HG03159 (cell line): ENCODE measurements around the gene UNC45A.

ENCODE experiments used
- ATAC-seq: cut with Tn5 transposase; IDR thresholded peaks from one replicate; pipeline ENCODE4 v1.9.1; 2021; ENCODE audit warnings: mild to moderate bottlenecking, moderate library complexity; ENCODE audit not compliant: unreplicated experiment

Gene UNC45A

DNA sequence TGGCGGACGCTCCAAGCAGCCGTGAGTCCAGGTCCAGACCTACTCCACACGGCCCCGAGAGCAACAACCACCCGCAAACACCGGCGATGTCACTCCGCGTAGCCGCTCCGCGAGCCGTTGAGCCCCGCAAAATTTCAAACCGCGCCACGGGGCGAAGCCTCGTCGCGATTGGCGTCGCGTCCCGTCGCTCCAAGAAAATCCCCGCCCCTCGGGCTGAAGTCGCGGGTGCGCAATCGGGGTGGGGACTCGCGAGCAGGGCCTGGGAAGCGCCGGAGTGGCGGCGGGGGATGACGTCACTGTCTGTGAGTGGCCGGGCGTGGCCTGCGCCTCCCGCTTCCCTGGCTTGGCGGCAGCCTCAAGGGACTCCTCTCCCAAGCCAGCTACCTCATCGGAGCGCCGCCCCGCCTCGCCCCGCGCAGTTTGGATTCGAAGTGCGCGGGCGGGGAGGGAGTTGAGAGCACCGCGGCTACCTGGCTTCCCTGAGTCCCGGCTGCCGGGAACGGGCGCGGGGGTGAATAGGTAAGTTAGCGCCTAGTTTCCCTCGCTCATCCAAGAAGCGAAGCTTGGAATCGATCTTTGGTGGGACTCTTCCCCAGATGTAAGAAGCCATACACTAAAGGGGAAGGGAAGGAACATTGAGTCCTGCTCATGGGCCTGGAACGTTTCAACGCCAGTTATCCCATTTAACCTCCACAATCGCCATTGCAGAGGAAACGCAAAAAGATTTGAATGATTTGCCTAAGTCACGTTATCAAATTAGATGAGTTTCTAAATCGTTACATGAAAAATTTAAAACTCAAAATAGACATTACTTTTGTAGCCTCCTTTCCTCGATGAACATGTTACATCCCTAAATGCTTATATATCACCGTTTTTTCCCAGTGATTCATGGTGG is 59.6 kb downstream of the UNC45A start, which contains the start of gene PRC1:
PRC1 (minus strand) TSS at position 119 of the 895 bp plus-strand sequence; CDS start at position 1, 118 bp downstream.
- peak; percentile 91 for ATAC-seq

DNA sequence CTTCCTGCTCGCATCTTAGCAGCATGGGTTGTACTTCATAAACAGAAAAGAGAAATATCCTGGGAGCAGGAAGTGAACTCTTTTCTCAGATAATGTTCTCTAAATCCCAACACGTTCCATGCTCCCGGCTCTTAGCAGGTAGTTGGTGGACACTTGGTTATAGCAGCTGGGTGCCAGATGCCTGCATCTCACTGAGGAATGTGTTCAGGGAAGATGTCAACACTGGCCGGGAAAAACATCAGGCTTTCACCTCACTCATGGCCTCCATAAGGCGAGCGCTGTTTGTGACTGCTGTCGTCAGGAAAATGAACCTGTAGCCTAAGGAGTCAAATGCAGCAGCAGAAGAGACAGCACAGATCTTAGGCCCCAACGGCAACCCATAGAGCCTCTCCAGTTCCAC is 63.7 kb downstream of the UNC45A start:
- no peak for ATAC-seq

DNA sequence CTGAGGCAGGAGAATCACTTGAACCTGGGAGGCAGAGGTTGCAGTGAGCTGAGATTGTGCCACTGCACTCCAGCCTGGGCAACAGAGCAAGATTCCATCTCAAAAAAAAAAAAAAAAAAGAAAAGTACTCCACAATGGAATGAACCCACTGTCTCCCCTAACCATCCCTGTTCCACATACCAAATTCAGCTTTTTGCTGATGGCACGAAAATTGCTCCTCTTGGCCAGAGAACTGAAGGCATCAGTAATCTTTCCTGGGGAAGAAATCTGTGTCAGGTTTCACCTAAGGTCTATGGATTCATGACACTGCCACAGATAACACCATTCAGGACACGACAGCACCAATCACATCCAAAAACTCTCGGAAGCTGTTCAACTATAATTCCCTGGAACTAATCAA is 66.1 kb downstream of the UNC45A start:
- ATAC-seq, result no peak
